SJSA1 (cell line): ENCODE results near the gene RABGAP1L. TPM values are rescaled to one million over a fixed set of nuclear protein-coding genes. Genes with fewer than 3 reads are reported as not detected.
"Not testable (repeated sequence)": the region's sequence is repeated elsewhere in the genome, so short reads cannot be mapped to it uniquely, and the experiment has no call there.

Experiments
- DNase-seq, 2 experiments: peaks; one replicate each; pipeline ENCODE4 v3.0.0-alpha.2; 2015 to 2020; ENCODE audit warnings: low spot score in 2 of 2, low read depth in 1 of 2
- H3K27ac ChIP-seq: fragments of 250-450 bp; sonication (Bioruptor Pico); 2 replicates; pipeline ENCODE4 v1.5.1; 2020; ENCODE audit warnings: mild to moderate bottlenecking, moderate library complexity
- H3K27me3 ChIP-seq: fragments of 250-450 bp; sonication (Bioruptor Pico); replicated peaks from 2 replicates; pipeline ENCODE4 v1.5.1; 2020; ENCODE audit warnings: mild to moderate bottlenecking, moderate library complexity
- H3K36me3 ChIP-seq: fragments of 250-450 bp; sonication (Bioruptor Pico); 2 replicates; pipeline ENCODE4 v1.5.1; 2020; ENCODE audit warnings: mild to moderate bottlenecking
- H3K4me1 ChIP-seq: fragments of 250-450 bp; sonication (Bioruptor Pico); replicated peaks from 2 replicates; pipeline ENCODE4 v1.6.1; 2021; ENCODE audit warnings: mild to moderate bottlenecking
- H3K4me3 ChIP-seq: fragments of 250-450 bp; sonication (Bioruptor Pico); 2 replicates; pipeline ENCODE4 v1.5.1; 2020; ENCODE audit warnings: mild to moderate bottlenecking
- H3K9me3 ChIP-seq: fragments of 250-450 bp; sonication (Bioruptor Pico); replicated peaks from 2 replicates; pipeline ENCODE4 v1.5.1; 2020; ENCODE audit warnings: mild to moderate bottlenecking
- total RNA-seq: library from RNA; depleted of rRNA; stranded (reverse); fragments of >200 nt; shearing (Covaris generic); gene quantifications from 2 replicates; pipeline ENCODE4 v1.2.3, GENCODE V29; 2014

Gene RABGAP1L
- total RNA-seq, 1 experiment from 2014 or later = 24.6 TPM

GRCh38 chr1:174794861-174795260, 635.5 kb downstream of the RABGAP1L start:
- Histone ChIP-seq H3K4me3 (no peak overlapping the region), H3K9me3 (no peaks in the 10 kb centered on the region), H3K4me1 (peaks cover 40% of the 10 kb centered on the region), H3K27ac (no peak overlapping the region), H3K36me3 (no peaks in the 10 kb centered on the region), H3K27me3 (no peaks in the 10 kb centered on the region)
- DNase-seq = no peak

- DNase-seq = peak; percentile 67 to 81
- H3K4me1 ChIP-seq = peaks cover 45% of the 10 kb centered on the region
- peak overlapping the region; percentile 87 for H3K27ac ChIP-seq
- no peaks in the 10 kb centered on the region for H3K9me3 ChIP-seq
- H3K27me3 ChIP-seq = no peaks in the 10 kb centered on the region
- H3K4me3 ChIP-seq = no peak overlapping the region
- no peaks in the 10 kb centered on the region for H3K36me3 ChIP-seq
Observed at GRCh38 chr1:174795806-174796205, 636.5 kb downstream of the RABGAP1L start.

GRCh38 chr1:174797398-174797797, 638.1 kb downstream of the RABGAP1L start:
- no peak overlapping the region for H3K4me3 ChIP-seq
- no peaks in the 10 kb centered on the region for H3K9me3 ChIP-seq
- H3K27me3 ChIP-seq = no peaks in the 10 kb centered on the region
- H3K27ac ChIP-seq = no peak overlapping the region
- peaks cover 38% of the 10 kb centered on the region for H3K4me1 ChIP-seq
- H3K36me3 ChIP-seq = no peaks in the 10 kb centered on the region
- no peak for DNase-seq

GRCh38 chr1:174799136-174799479, 639.8 kb downstream of the RABGAP1L start:
- Histone ChIP-seq H3K36me3 (no peaks in the 10 kb centered on the region), H3K4me1 (peaks cover 38% of the 10 kb centered on the region), H3K27ac (peak overlapping the region; percentile 90), H3K4me3 (peak overlapping the region; percentile 42), H3K9me3 (no peaks in the 10 kb centered on the region), H3K27me3 (no peaks in the 10 kb centered on the region)
- DNase-seq = no peak

GRCh38 chr1:174800216-174800851, 641.0 kb downstream of the RABGAP1L start:
- peak in 1 of 2 experiments; percentile 55 for DNase-seq
- H3K4me3 ChIP-seq = peak overlapping the region; percentile 42
- H3K36me3 ChIP-seq = no peaks in the 10 kb centered on the region
- no peaks in the 10 kb centered on the region for H3K9me3 ChIP-seq
- H3K27ac ChIP-seq = peak overlapping the region; percentile 90
- H3K27me3 ChIP-seq = no peaks in the 10 kb centered on the region
- peaks cover 33% of the 10 kb centered on the region for H3K4me1 ChIP-seq

GRCh38 chr1:174800876-174801275, 641.6 kb downstream of the RABGAP1L start:
- Histone ChIP-seq H3K4me1 (peaks cover 28% of the 10 kb centered on the region), H3K27ac (no peak overlapping the region), H3K9me3 (no peaks in the 10 kb centered on the region), H3K27me3 (no peaks in the 10 kb centered on the region), H3K36me3 (no peaks in the 10 kb centered on the region), H3K4me3 (peak overlapping the region; percentile 42)
- no peak for DNase-seq

GRCh38 chr1:174809755-174810280, 650.5 kb downstream of the RABGAP1L start:
- H3K4me3 ChIP-seq = no peak overlapping the region
- no peak overlapping the region for H3K27ac ChIP-seq
- H3K27me3 ChIP-seq = no peaks in the 10 kb centered on the region
- H3K36me3 ChIP-seq = no peaks in the 10 kb centered on the region
- DNase-seq = no peak
- no peaks in the 10 kb centered on the region for H3K9me3 ChIP-seq
- H3K4me1 ChIP-seq = peaks cover 8% of the 10 kb centered on the region

GRCh38 chr1:174812016-174812415, 652.7 kb downstream of the RABGAP1L start:
- no peak overlapping the region for H3K27ac ChIP-seq
- H3K4me3 ChIP-seq = no peak overlapping the region
- H3K4me1 ChIP-seq = peaks cover 14% of the 10 kb centered on the region

GRCh38 chr1:174812656-174813055, 653.3 kb downstream of the RABGAP1L start:
- Histone ChIP-seq H3K27ac (no peak overlapping the region), H3K4me1 (peaks cover 14% of the 10 kb centered on the region), H3K27me3 (no peaks in the 10 kb centered on the region), H3K4me3 (no peak overlapping the region), H3K36me3 (no peaks in the 10 kb centered on the region), H3K9me3 (no peaks in the 10 kb centered on the region)
- no peak for DNase-seq

More at GRCh38 chr1:174812016-174812415, 652.7 kb downstream of the RABGAP1L start:
- no peaks in the 10 kb centered on the region for H3K36me3 ChIP-seq
- no peaks in the 10 kb centered on the region for H3K27me3 ChIP-seq
- no peak for DNase-seq
- H3K9me3 ChIP-seq = no peaks in the 10 kb centered on the region

- no peak overlapping the region for H3K27ac ChIP-seq
- no peak for DNase-seq
Observed at GRCh38 chr1:174815036-174815435, 655.7 kb downstream of the RABGAP1L start.

GRCh38 chr1:174815474-174815908, 656.2 kb downstream of the RABGAP1L start:
- Histone ChIP-seq H3K9me3 (no peaks in the 10 kb centered on the region), H3K4me1 (peaks cover 14% of the 10 kb centered on the region), H3K27ac (no peak overlapping the region), H3K36me3 (no peaks in the 10 kb centered on the region), H3K4me3 (no peak overlapping the region), H3K27me3 (no peaks in the 10 kb centered on the region)
- DNase-seq = no peak

More at GRCh38 chr1:174815036-174815435, 655.7 kb downstream of the RABGAP1L start:
- H3K4me3 ChIP-seq = no peak overlapping the region
- H3K27me3 ChIP-seq = no peaks in the 10 kb centered on the region
- H3K4me1 ChIP-seq = peaks cover 14% of the 10 kb centered on the region
- no peaks in the 10 kb centered on the region for H3K9me3 ChIP-seq
- H3K36me3 ChIP-seq = no peaks in the 10 kb centered on the region

GRCh38 chr1:174816621-174817020, 657.3 kb downstream of the RABGAP1L start:
- H3K4me1 ChIP-seq = peaks cover 14% of the 10 kb centered on the region
- H3K27me3 ChIP-seq, DNase-seq, H3K27ac ChIP-seq, H3K36me3 ChIP-seq, H3K9me3 ChIP-seq, H3K4me3 ChIP-seq: not testable (repeated sequence)

- no peaks in the 10 kb centered on the region for H3K27me3 ChIP-seq
- no peak for DNase-seq
- H3K27ac ChIP-seq = no peak overlapping the region
- peaks cover 7% of the 10 kb centered on the region for H3K4me1 ChIP-seq
- H3K4me3 ChIP-seq = no peak overlapping the region
- H3K36me3 ChIP-seq = no peaks in the 10 kb centered on the region
- no peaks in the 10 kb centered on the region for H3K9me3 ChIP-seq
Observed at GRCh38 chr1:174818014-174818616, 658.8 kb downstream of the RABGAP1L start.

GRCh38 chr1:174818951-174819350, 659.6 kb downstream of the RABGAP1L start:
- Histone ChIP-seq H3K4me1 (peaks cover 7% of the 10 kb centered on the region), H3K27ac (no peak overlapping the region), H3K9me3 (no peaks in the 10 kb centered on the region), H3K27me3 (no peaks in the 10 kb centered on the region), H3K36me3 (no peaks in the 10 kb centered on the region), H3K4me3 (no peak overlapping the region)
- no peak for DNase-seq
